Measurements from ENCODE around the gene FAM3A. TPM values are rescaled to one million over a fixed set of nuclear protein-coding genes. Genes with fewer than 3 reads are reported as not detected.
A peak's percentile ranks its signal among the peaks of the same experiment; 100 is the strongest.
"Not testable (repeated sequence)": the region's sequence is repeated elsewhere in the genome, so short reads cannot be mapped to it uniquely, and the experiment has no call there.

FAM3A gene
- total and polyA plus RNA-seq, 2 experiments from 2014 or later = 41.1 to 68.0 TPM

- Histone ChIP-seq H3K79me2 (no peaks in the 10 kb centered on the region), H3K4me1 (ENCODE audit: insufficient read depth) (peaks cover 13% of the 10 kb centered on the region), H2AFZ (no peak overlapping the region), H3K4me2 (peak overlapping the region; percentile 39), H4K20me1 (ENCODE audit: insufficient read depth, poor library complexity, severe bottlenecking) (no peaks in the 10 kb centered on the region), H3K4me3 (no peak overlapping the region), H3K27me3 (no peaks in the 10 kb centered on the region), H3K9me2 (replicated peaks; ENCODE audit: insufficient read depth) (no peaks in the 10 kb centered on the region), H3K9me3 (ENCODE audit: low read depth) (no peaks in the 10 kb centered on the region), H3K27ac (peak overlapping the region; percentile 82), H3K36me3 (replicated peaks; ENCODE audit: insufficient read depth, low read depth) (no peaks in the 10 kb centered on the region)
- TF ChIP-seq EZH2phosphoT487 (IDR thresholded peaks at IDR 0.05; ENCODE audit: low read depth, severe bottlenecking, unreplicated experiment) (no peak), CTCF (IDR thresholded peaks at IDR 0.05; ENCODE audit: poor library complexity) (no peak), EZH2 (IDR thresholded peaks at IDR 0.05; ENCODE audit: borderline replicate concordance) (no peak)
- 67% methylated on average over 12 of the region's 12 CpGs for WGBS (ENCODE audit: low lambda C conversion rate, missing lambda C conversion rate)
- DNase-seq (ENCODE audit: low spot score) = peak; percentile 68
Measured at GRCh38 chrX:154541896-154542722, 26.1 kb upstream of the FAM3A start.

- Histone ChIP-seq H3K27ac (peak overlapping the region; percentile 82), H4K20me1 (ENCODE audit: insufficient read depth, poor library complexity, severe bottlenecking) (no peaks in the 10 kb centered on the region), H3K36me3 (replicated peaks; ENCODE audit: insufficient read depth, low read depth) (no peaks in the 10 kb centered on the region), H3K9me2 (replicated peaks; ENCODE audit: insufficient read depth) (no peaks in the 10 kb centered on the region), H3K9me3 (ENCODE audit: low read depth) (no peaks in the 10 kb centered on the region), H3K4me2 (peak overlapping the region; percentile 39), H3K27me3 (no peaks in the 10 kb centered on the region), H3K4me1 (ENCODE audit: insufficient read depth) (peaks cover 13% of the 10 kb centered on the region), H2AFZ (no peak overlapping the region), H3K4me3 (no peak overlapping the region), H3K79me2 (no peaks in the 10 kb centered on the region)
- no peak for DNase-seq (ENCODE audit: low spot score)
- WGBS (ENCODE audit: low lambda C conversion rate, missing lambda C conversion rate) = 77% methylated on average over 5 of the region's 5 CpGs
- no peak for TF ChIP-seq EZH2 (IDR thresholded peaks at IDR 0.05; ENCODE audit: borderline replicate concordance)
- TF ChIP-seq CTCF (IDR thresholded peaks at IDR 0.05; ENCODE audit: poor library complexity) = no peak
- TF ChIP-seq EZH2phosphoT487 (IDR thresholded peaks at IDR 0.05; ENCODE audit: low read depth, severe bottlenecking, unreplicated experiment) = no peak
Measured at GRCh38 chrX:154541589-154541895, 25.5 kb upstream of the FAM3A start.

- H3K79me2 ChIP-seq = no peaks in the 10 kb centered on the region
- H2AFZ ChIP-seq = no peak overlapping the region
- TF ChIP-seq EZH2 (IDR thresholded peaks at IDR 0.05; ENCODE audit: borderline replicate concordance) (no peak), CTCF (IDR thresholded peaks at IDR 0.05; ENCODE audit: poor library complexity) (no peak), EZH2phosphoT487 (IDR thresholded peaks at IDR 0.05; ENCODE audit: low read depth, severe bottlenecking, unreplicated experiment) (no peak)
- H3K4me3 ChIP-seq = no peak overlapping the region
- H3K9me2 ChIP-seq (replicated peaks; ENCODE audit: insufficient read depth) = no peaks in the 10 kb centered on the region
- H3K4me1 ChIP-seq (ENCODE audit: insufficient read depth) = peaks cover 13% of the 10 kb centered on the region
- H3K36me3 ChIP-seq (replicated peaks; ENCODE audit: insufficient read depth, low read depth) = no peaks in the 10 kb centered on the region
- H3K27ac ChIP-seq = peak overlapping the region; percentile 82
- H3K27me3 ChIP-seq = no peaks in the 10 kb centered on the region
- no peaks in the 10 kb centered on the region for H4K20me1 ChIP-seq (ENCODE audit: insufficient read depth, poor library complexity, severe bottlenecking)
- DNase-seq (ENCODE audit: low spot score) = peak; percentile 64
- no peaks in the 10 kb centered on the region for H3K9me3 ChIP-seq (ENCODE audit: low read depth)
- H3K4me2 ChIP-seq = peak overlapping the region; percentile 39
- WGBS (ENCODE audit: low lambda C conversion rate, missing lambda C conversion rate) = 69% methylated on average over 19 of the region's 19 CpGs
Measured at GRCh38 chrX:154540897-154541535, 25.0 kb upstream of the FAM3A start.

- Histone ChIP-seq H3K4me1 (ENCODE audit: insufficient read depth) (peaks cover 11% of the 10 kb centered on the region), H3K4me2 (peak overlapping the region; percentile 39), H3K27ac (peak overlapping the region; percentile 82)
- H3K27me3 ChIP-seq; H3K4me3 ChIP-seq; H4K20me1 ChIP-seq (ENCODE audit: insufficient read depth, poor library complexity, severe bottlenecking); DNase-seq (ENCODE audit: low spot score); H2AFZ ChIP-seq; H3K9me2 ChIP-seq (replicated peaks; ENCODE audit: insufficient read depth); H3K9me3 ChIP-seq (ENCODE audit: low read depth); H3K79me2 ChIP-seq; H3K36me3 ChIP-seq (replicated peaks; ENCODE audit: insufficient read depth, low read depth): not testable (repeated sequence)
- 78% methylated on average over 7 of the region's 7 CpGs for WGBS (ENCODE audit: low lambda C conversion rate, missing lambda C conversion rate)
Measured at GRCh38 chrX:154540365-154540764, 24.3 kb upstream of the FAM3A start.
